ENCODE data around the gene FSIP1.

DNA sequence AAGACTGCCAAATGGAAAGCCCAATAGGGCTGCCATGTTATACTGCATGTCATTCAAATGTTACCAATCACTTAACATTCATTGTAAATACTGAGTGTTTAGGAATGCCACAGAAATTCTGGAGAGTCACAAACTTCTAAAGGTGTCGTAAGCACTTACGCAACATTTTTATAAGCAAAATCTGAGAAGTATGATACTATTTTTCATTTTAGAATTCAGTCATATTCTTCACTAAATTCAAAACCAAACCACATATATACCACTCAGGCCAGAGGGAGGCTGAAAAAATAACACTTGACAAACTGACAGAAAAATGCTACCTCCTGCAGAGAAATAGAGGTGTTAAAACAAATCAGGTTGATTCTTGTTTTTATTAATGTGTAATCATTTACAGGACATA lies 112.0 kb downstream of the FSIP1 start:
- no peak for TF ChIP-seq CTCF (conservative IDR thresholded peaks at IDR 0.05 in 1 of 2, IDR thresholded peaks at IDR 0.05 in 1 of 2; ENCODE audit: extremely low read depth in 1 of 2, insufficient read depth in 1 of 2, low read depth in 1 of 2, low read length in 2 of 2)
- no peak for TF ChIP-seq EZH2 (IDR thresholded peaks at IDR 0.05; ENCODE audit: borderline replicate concordance, low read length)

Measured in mammary epithelial cell (primary cell).